WTC11 (cell line): ENCODE measurements around the gene PDE11A. TPM values are rescaled to one million over a fixed set of nuclear protein-coding genes. Genes with fewer than 3 reads are reported as not detected.

Experiments used
- ATAC-seq: fragments of 200-7000 bp; cut with Tn5 transposase; 2 replicates; pipeline ENCODE4 v1.10.0; 2021; ENCODE audit warnings: mild to moderate bottlenecking, moderate library complexity
- CTCF ChIA-PET: fragments of 300-600 bp; sonication (Branson Sonifier 250); formaldehyde crosslinking; loops from one replicate; lab custom pipeline; 2021; ENCODE audit warnings: antibody characterized with exemption; lab: Charles Lee
- POLR2A ChIA-PET: fragments of 350-600 bp; sonication (Branson Sonifier 250); formaldehyde crosslinking; loops from one replicate; lab custom pipeline; 2021; ENCODE audit warnings: antibody characterized with exemption; lab: Charles Lee
- DNase-seq: peaks from one replicate; pipeline ENCODE4 v3.0.0; 2021; ENCODE audit warnings: low spot score
- H3K27ac Mint-ChIP-seq: 2 replicates; pipeline ENCODE4 v1.8.0; 2021; ENCODE audit warnings: mixed read lengths
- H3K27me3 Mint-ChIP-seq: 2 replicates; pipeline ENCODE4 v1.8.0; 2021; ENCODE audit warnings: low read depth, mild to moderate bottlenecking, moderate library complexity, mixed read lengths
- H3K36me3 Mint-ChIP-seq: 2 replicates; pipeline ENCODE4 v1.8.0; 2021; ENCODE audit warnings: mixed read lengths
- H3K4me1 Mint-ChIP-seq: 2 replicates; pipeline ENCODE4 v1.8.0; 2022; ENCODE audit warnings: mixed read lengths
- H3K4me3 Mint-ChIP-seq: 2 replicates; pipeline ENCODE4 v1.8.0; 2021; ENCODE audit warnings: mild to moderate bottlenecking, moderate library complexity, mixed read lengths
- H3K9me3 Mint-ChIP-seq: 2 replicates; pipeline ENCODE4 v1.8.0; 2021; ENCODE audit warnings: mixed read lengths
- CBFB ChIP-seq: sonication (generic); formaldehyde crosslinking; IDR thresholded peaks from 2 replicates; pipeline ENCODE4 v1.8.1; 2022; ENCODE audit warnings: mild to moderate bottlenecking, low read depth, missing genetic modification reagents
- ETV6 ChIP-seq: sonication (generic); formaldehyde crosslinking; IDR thresholded peaks from 2 replicates; pipeline ENCODE4 v1.8.1; 2022; ENCODE audit warnings: mild to moderate bottlenecking, missing genetic modification reagents
- GABPB1 ChIP-seq: sonication (generic); formaldehyde crosslinking; IDR thresholded peaks from 2 replicates; pipeline ENCODE4 v1.8.1; 2023; ENCODE audit warnings: mild to moderate bottlenecking, missing genetic modification reagents
- JAZF1 ChIP-seq: fragments of 250-450 bp; sonication (Bioruptor Pico); IDR thresholded peaks from 2 replicates; pipeline ENCODE4 v1.9.0; 2021; ENCODE audit warnings: moderate library complexity, mild to moderate bottlenecking, inconsistent platforms
- SMAD3 ChIP-seq: sonication (generic); formaldehyde crosslinking; IDR thresholded peaks from 2 replicates; pipeline ENCODE4 v1.8.0; 2022; ENCODE audit warnings: missing genetic modification reagents, mild to moderate bottlenecking, borderline replicate concordance
- SOX15 ChIP-seq: fragments of 250-450 bp; sonication (Bioruptor Pico); IDR thresholded peaks from 2 replicates; pipeline ENCODE4 v1.9.0; 2021; ENCODE audit warnings: mild to moderate bottlenecking
- ZNF423 ChIP-seq: fragments of 250-450 bp; sonication (Bioruptor Pico); IDR thresholded peaks from 2 replicates; pipeline ENCODE4 v2.1.2; 2022; ENCODE audit warnings: mild to moderate bottlenecking, moderate library complexity
- ZNF671 ChIP-seq: fragments of 250-450 bp; sonication (Bioruptor Pico); IDR thresholded peaks from 2 replicates; pipeline ENCODE4 v1.8.0; 2021; ENCODE audit warnings: mild to moderate bottlenecking
- total RNA-seq: library from RNA; stranded (reverse); gene quantifications from 3 replicates; pipeline ENCODE4 v1.2.3, GENCODE V29; 2021
- TF ChIP-seq, protein P1 (sequence below): sonication (generic); formaldehyde crosslinking; IDR thresholded peaks from 2 replicates; pipeline ENCODE4 v1.8.0; 2023; ENCODE audit warnings: missing genetic modification reagents, mild to moderate bottlenecking, borderline replicate concordance
- TF ChIP-seq, protein P2 (sequence below): sonication (generic); formaldehyde crosslinking; IDR thresholded peaks from 2 replicates; pipeline ENCODE4 v1.8.1; 2023; ENCODE audit warnings: mild to moderate bottlenecking, missing genetic modification reagents
- TF ChIP-seq, protein P3 (sequence below): sonication (generic); formaldehyde crosslinking; IDR thresholded peaks from 2 replicates; pipeline ENCODE4 v1.8.0; 2022; ENCODE audit warnings: missing genetic modification reagents
- TF ChIP-seq, protein P4 (sequence below): fragments of 250-450 bp; sonication (Bioruptor Pico); IDR thresholded peaks from 2 replicates; pipeline ENCODE4 v1.8.0; 2021; ENCODE audit warnings: mild to moderate bottlenecking
- TF ChIP-seq, protein P5 (sequence below): fragments of 250-450 bp; sonication (Bioruptor Pico); IDR thresholded peaks from 2 replicates; pipeline ENCODE4 v1.9.0; 2021; ENCODE audit warnings: moderate library complexity, mild to moderate bottlenecking, inconsistent platforms, borderline replicate concordance

Gene PDE11A
- total RNA-seq, 1 experiment from 2014 or later: 0.13 TPM

DNA sequence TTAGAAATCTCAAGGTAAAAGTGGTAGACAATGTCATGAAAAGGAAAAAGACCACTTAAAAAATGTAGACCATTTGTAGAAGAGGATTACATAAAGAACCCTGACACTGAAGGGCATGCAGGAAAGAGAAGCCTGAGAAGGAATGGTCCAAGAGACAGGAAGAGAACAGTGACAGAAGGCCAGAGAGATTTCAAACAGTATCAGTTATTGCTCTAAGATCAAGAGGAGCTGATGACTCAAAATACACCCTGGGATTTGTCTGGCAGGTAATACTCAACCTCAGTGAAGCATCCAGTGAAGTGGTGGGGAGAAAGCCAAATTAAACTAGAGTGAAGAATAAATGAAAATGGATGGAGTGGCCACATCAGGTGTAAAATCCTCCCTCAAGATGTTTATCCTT, 100.5 kb downstream of the PDE11A start:
- H3K9me3 Mint-ChIP-seq: no peaks in the 10 kb centered on the region
- H3K27ac Mint-ChIP-seq: no peak overlapping the region
- no peak for ATAC-seq
- no peaks in the 10 kb centered on the region for H3K36me3 Mint-ChIP-seq
- H3K4me1 Mint-ChIP-seq: no peaks in the 10 kb centered on the region
- ChIA-PET CTCF (interaction anchor here (0.5 to 1.5 kb wide), 3 partner anchors 11 to 200 kb away, joined by 3 to 4 read pairs (median 3); no protein-coding TSS in a partner anchor), POLR2A (no interaction called here)
- no peak for TF ChIP-seq SOX15 (CRISPR knock-in tag)
- TF ChIP-seq SMAD3: no peak
- TF ChIP-seq CBFB (CRISPR knock-in tag): no peak
- TF ChIP-seq, protein P1, sequence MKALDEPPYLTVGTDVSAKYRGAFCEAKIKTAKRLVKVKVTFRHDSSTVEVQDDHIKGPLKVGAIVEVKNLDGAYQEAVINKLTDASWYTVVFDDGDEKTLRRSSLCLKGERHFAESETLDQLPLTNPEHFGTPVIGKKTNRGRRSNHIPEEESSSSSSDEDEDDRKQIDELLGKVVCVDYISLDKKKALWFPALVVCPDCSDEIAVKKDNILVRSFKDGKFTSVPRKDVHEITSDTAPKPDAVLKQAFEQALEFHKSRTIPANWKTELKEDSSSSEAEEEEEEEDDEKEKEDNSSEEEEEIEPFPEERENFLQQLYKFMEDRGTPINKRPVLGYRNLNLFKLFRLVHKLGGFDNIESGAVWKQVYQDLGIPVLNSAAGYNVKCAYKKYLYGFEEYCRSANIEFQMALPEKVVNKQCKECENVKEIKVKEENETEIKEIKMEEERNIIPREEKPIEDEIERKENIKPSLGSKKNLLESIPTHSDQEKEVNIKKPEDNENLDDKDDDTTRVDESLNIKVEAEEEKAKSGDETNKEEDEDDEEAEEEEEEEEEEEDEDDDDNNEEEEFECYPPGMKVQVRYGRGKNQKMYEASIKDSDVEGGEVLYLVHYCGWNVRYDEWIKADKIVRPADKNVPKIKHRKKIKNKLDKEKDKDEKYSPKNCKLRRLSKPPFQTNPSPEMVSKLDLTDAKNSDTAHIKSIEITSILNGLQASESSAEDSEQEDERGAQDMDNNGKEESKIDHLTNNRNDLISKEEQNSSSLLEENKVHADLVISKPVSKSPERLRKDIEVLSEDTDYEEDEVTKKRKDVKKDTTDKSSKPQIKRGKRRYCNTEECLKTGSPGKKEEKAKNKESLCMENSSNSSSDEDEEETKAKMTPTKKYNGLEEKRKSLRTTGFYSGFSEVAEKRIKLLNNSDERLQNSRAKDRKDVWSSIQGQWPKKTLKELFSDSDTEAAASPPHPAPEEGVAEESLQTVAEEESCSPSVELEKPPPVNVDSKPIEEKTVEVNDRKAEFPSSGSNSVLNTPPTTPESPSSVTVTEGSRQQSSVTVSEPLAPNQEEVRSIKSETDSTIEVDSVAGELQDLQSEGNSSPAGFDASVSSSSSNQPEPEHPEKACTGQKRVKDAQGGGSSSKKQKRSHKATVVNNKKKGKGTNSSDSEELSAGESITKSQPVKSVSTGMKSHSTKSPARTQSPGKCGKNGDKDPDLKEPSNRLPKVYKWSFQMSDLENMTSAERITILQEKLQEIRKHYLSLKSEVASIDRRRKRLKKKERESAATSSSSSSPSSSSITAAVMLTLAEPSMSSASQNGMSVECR (CRISPR knock-in tag): no peak
- TF ChIP-seq, protein P2, sequence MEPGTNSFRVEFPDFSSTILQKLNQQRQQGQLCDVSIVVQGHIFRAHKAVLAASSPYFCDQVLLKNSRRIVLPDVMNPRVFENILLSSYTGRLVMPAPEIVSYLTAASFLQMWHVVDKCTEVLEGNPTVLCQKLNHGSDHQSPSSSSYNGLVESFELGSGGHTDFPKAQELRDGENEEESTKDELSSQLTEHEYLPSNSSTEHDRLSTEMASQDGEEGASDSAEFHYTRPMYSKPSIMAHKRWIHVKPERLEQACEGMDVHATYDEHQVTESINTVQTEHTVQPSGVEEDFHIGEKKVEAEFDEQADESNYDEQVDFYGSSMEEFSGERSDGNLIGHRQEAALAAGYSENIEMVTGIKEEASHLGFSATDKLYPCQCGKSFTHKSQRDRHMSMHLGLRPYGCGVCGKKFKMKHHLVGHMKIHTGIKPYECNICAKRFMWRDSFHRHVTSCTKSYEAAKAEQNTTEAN: no peak
- TF ChIP-seq ZNF423: no peak
- TF ChIP-seq, protein P3, sequence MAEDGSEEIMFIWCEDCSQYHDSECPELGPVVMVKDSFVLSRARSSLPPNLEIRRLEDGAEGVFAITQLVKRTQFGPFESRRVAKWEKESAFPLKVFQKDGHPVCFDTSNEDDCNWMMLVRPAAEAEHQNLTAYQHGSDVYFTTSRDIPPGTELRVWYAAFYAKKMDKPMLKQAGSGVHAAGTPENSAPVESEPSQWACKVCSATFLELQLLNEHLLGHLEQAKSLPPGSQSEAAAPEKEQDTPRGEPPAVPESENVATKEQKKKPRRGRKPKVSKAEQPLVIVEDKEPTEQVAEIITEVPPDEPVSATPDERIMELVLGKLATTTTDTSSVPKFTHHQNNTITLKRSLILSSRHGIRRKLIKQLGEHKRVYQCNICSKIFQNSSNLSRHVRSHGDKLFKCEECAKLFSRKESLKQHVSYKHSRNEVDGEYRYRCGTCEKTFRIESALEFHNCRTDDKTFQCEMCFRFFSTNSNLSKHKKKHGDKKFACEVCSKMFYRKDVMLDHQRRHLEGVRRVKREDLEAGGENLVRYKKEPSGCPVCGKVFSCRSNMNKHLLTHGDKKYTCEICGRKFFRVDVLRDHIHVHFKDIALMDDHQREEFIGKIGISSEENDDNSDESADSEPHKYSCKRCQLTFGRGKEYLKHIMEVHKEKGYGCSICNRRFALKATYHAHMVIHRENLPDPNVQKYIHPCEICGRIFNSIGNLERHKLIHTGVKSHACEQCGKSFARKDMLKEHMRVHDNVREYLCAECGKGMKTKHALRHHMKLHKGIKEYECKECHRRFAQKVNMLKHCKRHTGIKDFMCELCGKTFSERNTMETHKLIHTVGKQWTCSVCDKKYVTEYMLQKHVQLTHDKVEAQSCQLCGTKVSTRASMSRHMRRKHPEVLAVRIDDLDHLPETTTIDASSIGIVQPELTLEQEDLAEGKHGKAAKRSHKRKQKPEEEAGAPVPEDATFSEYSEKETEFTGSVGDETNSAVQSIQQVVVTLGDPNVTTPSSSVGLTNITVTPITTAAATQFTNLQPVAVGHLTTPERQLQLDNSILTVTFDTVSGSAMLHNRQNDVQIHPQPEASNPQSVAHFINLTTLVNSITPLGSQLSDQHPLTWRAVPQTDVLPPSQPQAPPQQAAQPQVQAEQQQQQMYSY (CRISPR knock-in tag): no peak
- TF ChIP-seq, protein P4, sequence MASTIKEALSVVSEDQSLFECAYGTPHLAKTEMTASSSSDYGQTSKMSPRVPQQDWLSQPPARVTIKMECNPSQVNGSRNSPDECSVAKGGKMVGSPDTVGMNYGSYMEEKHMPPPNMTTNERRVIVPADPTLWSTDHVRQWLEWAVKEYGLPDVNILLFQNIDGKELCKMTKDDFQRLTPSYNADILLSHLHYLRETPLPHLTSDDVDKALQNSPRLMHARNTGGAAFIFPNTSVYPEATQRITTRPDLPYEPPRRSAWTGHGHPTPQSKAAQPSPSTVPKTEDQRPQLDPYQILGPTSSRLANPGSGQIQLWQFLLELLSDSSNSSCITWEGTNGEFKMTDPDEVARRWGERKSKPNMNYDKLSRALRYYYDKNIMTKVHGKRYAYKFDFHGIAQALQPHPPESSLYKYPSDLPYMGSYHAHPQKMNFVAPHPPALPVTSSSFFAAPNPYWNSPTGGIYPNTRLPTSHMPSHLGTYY (CRISPR knock-in tag): no peak
- no peak for TF ChIP-seq GABPB1 (CRISPR knock-in tag)
- TF ChIP-seq JAZF1 (CRISPR knock-in tag): no peak
- TF ChIP-seq, protein P5, sequence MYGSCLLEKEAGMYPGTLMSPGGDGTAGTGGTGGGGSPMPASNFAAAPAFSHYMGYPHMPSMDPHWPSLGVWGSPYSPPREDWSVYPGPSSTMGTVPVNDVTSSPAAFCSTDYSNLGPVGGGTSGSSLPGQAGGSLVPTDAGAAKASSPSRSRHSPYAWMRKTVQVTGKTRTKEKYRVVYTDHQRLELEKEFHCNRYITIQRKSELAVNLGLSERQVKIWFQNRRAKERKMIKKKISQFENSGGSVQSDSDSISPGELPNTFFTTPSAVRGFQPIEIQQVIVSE (CRISPR knock-in tag): no peak
- no peak for TF ChIP-seq ETV6
- H3K4me3 Mint-ChIP-seq: no peak overlapping the region
- no peak for DNase-seq
- no peaks in the 10 kb centered on the region for H3K27me3 Mint-ChIP-seq

DNA sequence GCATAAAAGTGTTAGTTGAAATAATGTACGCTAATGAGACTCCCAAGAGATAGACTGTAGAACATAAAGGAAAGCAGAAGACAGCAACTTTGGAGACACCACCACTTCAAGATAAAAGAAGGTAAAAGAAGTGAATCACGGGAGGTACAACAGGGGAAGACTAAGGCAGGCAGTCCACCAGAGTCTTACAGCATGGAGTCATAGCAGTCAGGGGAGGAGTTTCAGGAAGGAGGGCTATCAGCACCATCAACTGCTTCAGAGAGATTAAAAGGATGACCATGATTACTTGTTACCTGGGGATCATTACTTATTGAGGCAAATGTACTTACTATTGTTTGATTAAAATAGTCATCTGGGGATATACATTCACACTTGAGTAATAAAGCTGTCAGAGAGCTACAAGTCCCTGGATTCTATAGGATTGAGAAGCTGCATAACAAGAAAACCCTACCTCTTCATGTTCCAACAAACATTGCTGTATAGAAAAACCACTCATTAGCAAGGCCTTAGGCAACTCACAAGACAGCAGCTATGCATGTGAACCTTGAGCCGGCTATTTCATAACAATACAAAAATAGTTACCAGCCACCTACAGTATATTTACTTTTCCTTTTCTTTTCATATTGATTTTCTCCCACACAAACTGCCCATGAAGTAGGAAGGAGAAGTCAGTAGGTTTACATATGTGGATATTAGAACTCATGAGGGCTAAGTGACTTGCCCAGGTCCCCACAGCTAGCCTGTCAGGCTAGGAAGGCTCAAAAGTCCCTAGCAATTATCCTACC, 101.7 kb downstream of the PDE11A start:
- ATAC-seq: no peak
- Mint-ChIP-seq H3K36me3 (no peaks in the 10 kb centered on the region), H3K9me3 (no peaks in the 10 kb centered on the region), H3K27ac (no peak overlapping the region), H3K27me3 (no peaks in the 10 kb centered on the region), H3K4me3 (no peak overlapping the region), H3K4me1 (no peaks in the 10 kb centered on the region)
- POLR2A ChIA-PET: no interaction called here
- no peak for DNase-seq
- CTCF ChIA-PET: no interaction called here
- TF ChIP-seq GABPB1 (CRISPR knock-in tag) (peak; percentile 57; the same call in 1 of the 2 replicates), ZNF671 (no peak)
